Neural progenitor cell (in vitro differentiated cells): ENCODE measurements around the gene HES3. TPM values are rescaled to one million over a fixed set of nuclear protein-coding genes. Genes with fewer than 3 reads are reported as not detected.

Source experiments
- DNase-seq: peaks from one replicate; pipeline ENCODE4 v3.0.0-alpha.2; 2016; ENCODE audit warnings: low spot score
- H2AFZ ChIP-seq: fragments of 200-600 bp; sonication (generic); replicated peaks from 2 replicates; pipeline ENCODE4 v1.6.1; 2016; ENCODE audit warnings: antibody characterized with exemption
- H3F3A ChIP-seq: fragments of 200-600 bp; sonication (generic); 2 replicates; pipeline ENCODE4 v1.6.1; 2016; ENCODE audit warnings: antibody characterized with exemption, low read depth
- H3K27ac ChIP-seq: fragments of 200-600 bp; sonication (generic); 2 replicates; pipeline ENCODE4 v1.5.1; 2016; ENCODE audit warnings: mild to moderate bottlenecking
- H3K27me3 ChIP-seq: fragments of 200-600 bp; sonication (generic); 2 replicates; pipeline ENCODE4 v1.6.1; 2016; ENCODE audit warnings: mild to moderate bottlenecking, moderate library complexity
- H3K36me3 ChIP-seq: fragments of 200-600 bp; sonication (generic); 2 replicates; pipeline ENCODE4 v1.5.1; 2016
- H3K4me1 ChIP-seq: fragments of 200-600 bp; sonication (generic); 2 replicates; pipeline ENCODE4 v1.6.1; 2016; ENCODE audit warnings: mixed run types
- H3K4me2 ChIP-seq: fragments of 200-600 bp; sonication (generic); 2 replicates; pipeline ENCODE4 v1.6.1; 2016
- H3K4me3 ChIP-seq: fragments of 200-600 bp; sonication (generic); 2 replicates; pipeline ENCODE4 v1.5.1; 2016
- H3K79me2 ChIP-seq: fragments of 200-600 bp; sonication (generic); 2 replicates; pipeline ENCODE4 v1.6.1; 2016; ENCODE audit warnings: low read depth
- H3K9ac ChIP-seq: fragments of 200-600 bp; sonication (generic); 2 replicates; pipeline ENCODE4 v1.6.1; 2016
- H3K9me3 ChIP-seq: fragments of 200-600 bp; sonication (generic); 2 replicates; pipeline ENCODE4 v1.5.1; 2016; ENCODE audit warnings: low read depth
- H4K20me1 ChIP-seq: fragments of 200-600 bp; sonication (generic); 2 replicates; pipeline ENCODE4 v1.6.1; 2016; ENCODE audit warnings: low read depth
- H3K27ac Mint-ChIP-seq: 3 replicates; pipeline ENCODE4 v1.8.0; 2021; ENCODE audit warnings: mixed read lengths
- H3K27me3 Mint-ChIP-seq: 2 replicates; pipeline ENCODE4 v1.8.0; 2022; ENCODE audit warnings: low read depth, mild to moderate bottlenecking, inconsistent platforms, moderate library complexity, mixed read lengths; ENCODE audit not compliant: insufficient read depth
- H3K36me3 Mint-ChIP-seq: 3 replicates; pipeline ENCODE4 v1.8.0; 2021; ENCODE audit warnings: mixed read lengths
- H3K4me1 Mint-ChIP-seq: 3 replicates; pipeline ENCODE4 v1.8.0; 2021; ENCODE audit warnings: mixed read lengths
- H3K4me3 Mint-ChIP-seq: 3 replicates; pipeline ENCODE4 v1.8.0; 2021; ENCODE audit warnings: mild to moderate bottlenecking, moderate library complexity, mixed read lengths
- H3K9me3 Mint-ChIP-seq: 3 replicates; pipeline ENCODE4 v1.8.0; 2020; ENCODE audit warnings: mixed read lengths
- CTCF ChIP-seq: fragments of 200-600 bp; sonication (generic); IDR thresholded peaks from 2 replicates; pipeline ENCODE4 v1.5.1; 2017; ENCODE audit warnings: antibody characterized with exemption, mild to moderate bottlenecking
- EZH2 ChIP-seq: fragments of 200-600 bp; sonication (generic); IDR thresholded peaks from 2 replicates; pipeline ENCODE4 v1.6.1; 2017; ENCODE audit warnings: antibody characterized with exemption, mild to moderate bottlenecking, moderate library complexity
- EZH2phosphoT487 ChIP-seq: fragments of 200-600 bp; sonication (generic); IDR thresholded peaks from 2 replicates; pipeline ENCODE4 v1.6.1; 2017; ENCODE audit warnings: antibody characterized with exemption
- total RNA-seq: library from RNA; depleted of rRNA; stranded (reverse); fragments of >200 nt; gene quantifications from 2 replicates; pipeline ENCODE4 v1.2.3, GENCODE V29; 2015; ENCODE audit warnings: low replicate concordance

HES3 gene
- total RNA-seq, 1 donor from 2014 or later: 5.5 TPM

- DNase-seq: peak; percentile 82
- H3K4me3 Mint-ChIP-seq: peak overlapping the region; percentile 75
- H3K79me2 ChIP-seq: no peaks in the 10 kb centered on the region
- H3K36me3 ChIP-seq: no peaks in the 10 kb centered on the region
- H3K27ac ChIP-seq: no peak overlapping the region
- TF ChIP-seq EZH2 (peak; percentile 14), CTCF (peak; percentile 49), EZH2phosphoT487 (no peak)
- H3K4me1 Mint-ChIP-seq: peaks cover 11% of the 10 kb centered on the region
- H3F3A ChIP-seq: peaks cover 44% of the 10 kb centered on the region
- peaks cover 49% of the 10 kb centered on the region for H3K27me3 ChIP-seq
- H3K9me3 Mint-ChIP-seq: no peaks in the 10 kb centered on the region
- H3K36me3 Mint-ChIP-seq: no peaks in the 10 kb centered on the region
- peaks cover 18% of the 10 kb centered on the region for H3K27me3 Mint-ChIP-seq
- H3K9ac ChIP-seq: no peak overlapping the region
- peak overlapping the region; percentile 85 for H2AFZ ChIP-seq
- peak overlapping the region; percentile 92 for H3K4me2 ChIP-seq
- H4K20me1 ChIP-seq: peaks cover 3% of the 10 kb centered on the region
- no peak overlapping the region for H3K27ac Mint-ChIP-seq
- peaks cover 14% of the 10 kb centered on the region for H3K4me1 ChIP-seq
- H3K9me3 ChIP-seq: no peaks in the 10 kb centered on the region
- H3K4me3 ChIP-seq: peak overlapping the region; percentile 46
These were observed 35.0 kb upstream of the HES3 start for GRCh38 chr1:6208723-6209660.

- no peaks in the 10 kb centered on the region for H3K36me3 ChIP-seq
- no peak overlapping the region for H3K27ac ChIP-seq
- no peaks in the 10 kb centered on the region for H3K9me3 ChIP-seq
- peaks cover 36% of the 10 kb centered on the region for H3F3A ChIP-seq
- H2AFZ ChIP-seq: peak overlapping the region; percentile 85
- Mint-ChIP-seq H3K27ac (no peak overlapping the region), H3K36me3 (no peaks in the 10 kb centered on the region), H3K9me3 (no peaks in the 10 kb centered on the region), H3K4me1 (peaks cover 9% of the 10 kb centered on the region), H3K27me3 (peaks cover 20% of the 10 kb centered on the region), H3K4me3 (peak overlapping the region; percentile 75)
- H3K9ac ChIP-seq: no peak overlapping the region
- no peaks in the 10 kb centered on the region for H3K79me2 ChIP-seq
- peak; percentile 38 for DNase-seq
- peak overlapping the region; percentile 92 for H3K4me2 ChIP-seq
- TF ChIP-seq EZH2: no peak
- TF ChIP-seq CTCF: no peak
- no peak for TF ChIP-seq EZH2phosphoT487
- peaks cover 3% of the 10 kb centered on the region for H4K20me1 ChIP-seq
- H3K27me3 ChIP-seq: peaks cover 49% of the 10 kb centered on the region
- peak overlapping the region; percentile 46 for H3K4me3 ChIP-seq
- peaks cover 14% of the 10 kb centered on the region for H3K4me1 ChIP-seq
These were observed 34.1 kb upstream of the HES3 start for GRCh38 chr1:6209661-6210580.

- TF ChIP-seq EZH2phosphoT487: no peak
- H3K79me2 ChIP-seq: no peaks in the 10 kb centered on the region
- no peak for DNase-seq
These were observed 33.2 kb upstream of the HES3 start for GRCh38 chr1:6210591-6211355.

More at GRCh38 chr1:6210591-6211355, 33.2 kb upstream of the HES3 start:
- H3K4me3 Mint-ChIP-seq: no peak overlapping the region
- no peak overlapping the region for H2AFZ ChIP-seq
- H3K27ac Mint-ChIP-seq: no peak overlapping the region
- peaks cover 3% of the 10 kb centered on the region for H4K20me1 ChIP-seq
- H3K4me1 Mint-ChIP-seq: peaks cover 6% of the 10 kb centered on the region
- H3K27ac ChIP-seq: no peak overlapping the region
- H3K27me3 Mint-ChIP-seq: peaks cover 23% of the 10 kb centered on the region
- H3F3A ChIP-seq: peaks cover 27% of the 10 kb centered on the region
- peaks cover 42% of the 10 kb centered on the region for H3K27me3 ChIP-seq
- H3K4me3 ChIP-seq: no peak overlapping the region
- H3K36me3 ChIP-seq: no peaks in the 10 kb centered on the region
- no peaks in the 10 kb centered on the region for H3K36me3 Mint-ChIP-seq
- H3K9me3 ChIP-seq: no peaks in the 10 kb centered on the region
- no peak overlapping the region for H3K4me2 ChIP-seq
- no peaks in the 10 kb centered on the region for H3K9me3 Mint-ChIP-seq
- H3K4me1 ChIP-seq: peaks cover 14% of the 10 kb centered on the region
- no peak overlapping the region for H3K9ac ChIP-seq
